Esophagus (tissue), 2 donors: ENCODE measurements around the gene LIPH. TPM values are rescaled to one million over a fixed set of nuclear protein-coding genes. Genes with fewer than 3 reads are reported as not detected.

Experiments
- H3K27ac ChIP-seq, 2 donors: one replicate each; pipeline ENCODE4 v1.5.1; 2013; ENCODE audit warnings: low read depth in 2 of 2, mild to moderate bottlenecking in 2 of 2, inconsistent platforms in 1 of 2, low read length in 1 of 2, moderate library complexity in 1 of 2
- H3K27me3 ChIP-seq, 2 donors: one replicate each; pipeline ENCODE4 v1.6.1; 2013; ENCODE audit warnings: low read length in 2 of 2, control low read depth in 1 of 2, mild to moderate bottlenecking in 1 of 2; ENCODE audit not compliant: insufficient read depth in 2 of 2, control insufficient read depth in 1 of 2
- H3K36me3 ChIP-seq, 2 donors: one replicate each; pipeline ENCODE4 v1.6.1; 2013; ENCODE audit warnings: low read length in 1 of 2; ENCODE audit not compliant: control insufficient read depth in 2 of 2, insufficient read depth in 2 of 2
- H3K4me1 ChIP-seq, 2 donors: one replicate each; pipeline ENCODE4 v1.6.1; 2013; ENCODE audit warnings: low read length in 1 of 2; ENCODE audit not compliant: control insufficient read depth in 2 of 2, insufficient read depth in 2 of 2
- H3K4me3 ChIP-seq, 2 donors: one replicate each; pipeline ENCODE4 v1.5.1; 2013; ENCODE audit warnings: low read length in 2 of 2, mild to moderate bottlenecking in 2 of 2, low read depth in 1 of 2, moderate library complexity in 1 of 2
- H3K9me3 ChIP-seq, 2 donors: one replicate each; pipeline ENCODE4 v1.6.1; 2013; ENCODE audit warnings: mild to moderate bottlenecking in 2 of 2, low read depth in 1 of 2, low read length in 1 of 2, moderate library complexity in 1 of 2; ENCODE audit not compliant: control insufficient read depth in 2 of 2, insufficient read depth in 1 of 2
- WGBS, 2 donors: extraction: QIAGEN DNeasy Blood & Tissue Kit; methylation state at CpG; one replicate each; pipeline ENCODE4 v1.1.7; 2013; 5-methylcytosine and 5-hydroxymethylcytosine counted together
- polyA plus RNA-seq, 2 donors: library from polyadenylated mRNA; stranded (reverse); fragments of 200-250 nt; gene quantifications; one replicate each; pipeline ENCODE4 v1.2.3, GENCODE V29; 2013
- donor health status: healthy with polysubstance abuse.
- donor health status: Bipolar disorder and iron deficiency.

LIPH gene
- polyA plus RNA-seq, 2 donors, result 11.1 to 14.2 TPM

GRCh38 chr3:185526349-185526951 lies 25.9 kb downstream of the LIPH start:
- no peaks in the 10 kb centered on the region for H3K9me3 ChIP-seq
- no peaks in the 10 kb centered on the region for H3K27me3 ChIP-seq
- H3K36me3 ChIP-seq, result no peaks in the 10 kb centered on the region
- no peak overlapping the region for H3K4me3 ChIP-seq
- H3K4me1 ChIP-seq, result peaks cover 0 to 6% of the 10 kb centered on the region in 2 donors
- WGBS, 2 donors, result 83 to 94% methylated on average over 2 of the region's 2 CpGs
- H3K27ac ChIP-seq, result no peak overlapping the region

- H3K27ac ChIP-seq, result no peak overlapping the region
- H3K4me3 ChIP-seq, result no peak overlapping the region
- H3K36me3 ChIP-seq, result no peaks in the 10 kb centered on the region
- H3K9me3 ChIP-seq, result no peaks in the 10 kb centered on the region
- WGBS, 2 donors, result 86 to 89% methylated on average over 7 of the region's 7 CpGs
- H3K27me3 ChIP-seq, result no peaks in the 10 kb centered on the region
- no peaks in the 10 kb centered on the region for H3K4me1 ChIP-seq
These were observed 30.8 kb downstream of the LIPH start for GRCh38 chr3:185521349-185522138.

GRCh38 chr3:185519021-185519420 lies 33.4 kb downstream of the LIPH start:
- Histone ChIP-seq H3K27me3 (no peaks in the 10 kb centered on the region), H3K4me1 (no peaks in the 10 kb centered on the region), H3K36me3 (peaks cover 0 to 3% of the 10 kb centered on the region in 2 donors), H3K4me3 (no peak overlapping the region), H3K9me3 (no peaks in the 10 kb centered on the region), H3K27ac (no peak overlapping the region)
- 60 to 69% methylated on average over 5 of the region's 5 CpGs for WGBS, 2 donors

GRCh38 chr3:185517387-185518130 lies 34.8 kb downstream of the LIPH start:
- H3K27me3 ChIP-seq, result no peaks in the 10 kb centered on the region
- H3K27ac ChIP-seq, result no peak overlapping the region
- no peaks in the 10 kb centered on the region for H3K4me1 ChIP-seq
- no peaks in the 10 kb centered on the region for H3K9me3 ChIP-seq
- H3K4me3 ChIP-seq, result no peak overlapping the region
- H3K36me3 ChIP-seq, result peaks cover 0 to 3% of the 10 kb centered on the region in 2 donors
- 78 to 92% methylated on average over 2 of the region's 2 CpGs for WGBS, 2 donors

GRCh38 chr3:185511711-185512110 lies 40.7 kb downstream of the LIPH start:
- no peaks in the 10 kb centered on the region for H3K4me1 ChIP-seq
- WGBS, 2 donors, result 83 to 90% methylated on average over 4 of the region's 4 CpGs
- peaks cover 0 to 3% of the 10 kb centered on the region in 2 donors for H3K36me3 ChIP-seq
- no peak overlapping the region for H3K27ac ChIP-seq
- no peaks in the 10 kb centered on the region for H3K9me3 ChIP-seq
- no peak overlapping the region for H3K4me3 ChIP-seq
- no peaks in the 10 kb centered on the region for H3K27me3 ChIP-seq

GRCh38 chr3:185508335-185508991 lies 43.9 kb downstream of the LIPH start:
- Histone ChIP-seq H3K36me3 (no peaks in the 10 kb centered on the region), H3K27ac (no peak overlapping the region), H3K4me3 (no peak overlapping the region), H3K9me3 (no peaks in the 10 kb centered on the region), H3K27me3 (no peaks in the 10 kb centered on the region), H3K4me1 (no peaks in the 10 kb centered on the region)
- WGBS, 2 donors, result 82 to 83% methylated on average over 19 of the region's 19 CpGs

GRCh38 chr3:185507883-185508282 lies 44.5 kb downstream of the LIPH start:
- no peaks in the 10 kb centered on the region for H3K9me3 ChIP-seq
- WGBS, 2 donors, result 64 to 68% methylated on average over 6 of the region's 6 CpGs
- H3K4me3 ChIP-seq, result no peak overlapping the region
- peaks cover 0 to 3% of the 10 kb centered on the region in 2 donors for H3K4me1 ChIP-seq
- H3K27ac ChIP-seq, result no peak overlapping the region
- no peaks in the 10 kb centered on the region for H3K36me3 ChIP-seq
- H3K27me3 ChIP-seq, result no peaks in the 10 kb centered on the region

- Histone ChIP-seq H3K4me1 (peaks cover 0 to 3% of the 10 kb centered on the region in 2 donors), H3K9me3 (no peaks in the 10 kb centered on the region), H3K27me3 (no peaks in the 10 kb centered on the region), H3K36me3 (no peaks in the 10 kb centered on the region), H3K4me3 (no peak overlapping the region), H3K27ac (no peak overlapping the region)
- WGBS, 2 donors, result 36 to 42% methylated on average over 3 of the region's 3 CpGs
These were observed 47.8 kb downstream of the LIPH start for GRCh38 chr3:185504636-185505035.

GRCh38 chr3:185503521-185503920 lies 48.9 kb downstream of the LIPH start:
- Histone ChIP-seq H3K4me1 (peaks cover 0 to 3% of the 10 kb centered on the region in 2 donors), H3K27me3 (no peaks in the 10 kb centered on the region), H3K36me3 (no peaks in the 10 kb centered on the region), H3K27ac (peak overlapping the region in 1 of 2 donors; percentile 73), H3K4me3 (no peak overlapping the region), H3K9me3 (no peaks in the 10 kb centered on the region)
- WGBS, 2 donors, result 32 to 34% methylated on average over 1 of the region's 1 CpG
